Activated CD8-positive, alpha-beta memory T cell treated with anti-CD3 and anti-CD28 coated beads, Interleukin-2, amount 50 U/mL, for 48 hours (primary cell): ENCODE data around the gene TREML2.
A peak's percentile ranks its signal among the peaks of the same experiment; 100 is the strongest.
"Not testable (repeated sequence)": the region's sequence is repeated elsewhere in the genome, so short reads cannot be mapped to it uniquely, and the experiment has no call there.

Experiments used
- DNase-seq: peaks from one replicate; pipeline ENCODE4 v3.0.0-alpha.2; 2020

Gene TREML2

GRCh38 chr6:41200901-41201763, at the start of gene TREML2:
TSS of gene TREML2 (minus strand) at chr6:41201149. CDS start at chr6:41201008, 141 bp downstream.
- DNase-seq = peak; percentile 67

GRCh38 chr6:41247882-41248705, 47.1 kb upstream of the TREML2 start:
- no peak for DNase-seq

- DNase-seq = no peak
Measured at GRCh38 chr6:41247288-41247865, 46.4 kb upstream of the TREML2 start.

GRCh38 chr6:41246529-41246928, 45.6 kb upstream of the TREML2 start:
- not testable (repeated sequence) for DNase-seq

GRCh38 chr6:41239467-41240159, 38.7 kb upstream of the TREML2 start:
- no peak for DNase-seq

GRCh38 chr6:41237128-41237527, 36.2 kb upstream of the TREML2 start:
- no peak for DNase-seq

- no peak for DNase-seq
Measured at GRCh38 chr6:41236276-41236675, 35.3 kb upstream of the TREML2 start.

- DNase-seq = no peak
Measured at GRCh38 chr6:41232667-41233066, 31.7 kb upstream of the TREML2 start.

- DNase-seq = no peak
Measured at GRCh38 chr6:41231246-41231645, 30.3 kb upstream of the TREML2 start.

GRCh38 chr6:41229721-41230120, 28.8 kb upstream of the TREML2 start:
- no peak for DNase-seq

- no peak for DNase-seq
Measured at GRCh38 chr6:41228616-41229015, 27.7 kb upstream of the TREML2 start.

- DNase-seq = no peak
Measured at GRCh38 chr6:41228096-41228495, 27.1 kb upstream of the TREML2 start, which contains the start of gene TREML4. TSS of gene TREML4 (plus strand) at chr6:41228349. CDS start at chr6:41228428, 79 bp downstream.

GRCh38 chr6:41226752-41227151, 25.8 kb upstream of the TREML2 start:
- DNase-seq = no peak

- DNase-seq = no peak
Measured at GRCh38 chr6:41224800-41225199, 23.9 kb upstream of the TREML2 start.

- no peak for DNase-seq
Measured at GRCh38 chr6:41222513-41222912, 21.6 kb upstream of the TREML2 start.

GRCh38 chr6:41222045-41222444, 21.1 kb upstream of the TREML2 start:
- no peak for DNase-seq

- no peak for DNase-seq
Measured at GRCh38 chr6:41216616-41217015, 15.7 kb upstream of the TREML2 start.

GRCh38 chr6:41215777-41216176, 14.8 kb upstream of the TREML2 start:
- DNase-seq = no peak

- no peak for DNase-seq
Measured at GRCh38 chr6:41214559-41215238, 13.8 kb upstream of the TREML2 start.

- DNase-seq = no peak
Measured at GRCh38 chr6:41209547-41210320, 8.8 kb upstream of the TREML2 start.

- DNase-seq = no peak
Measured at GRCh38 chr6:41208439-41209106, 7.6 kb upstream of the TREML2 start.
